Upper lobe of right lung (tissue), 1 donor: ENCODE measurements around the gene HOXB2. TPM values are rescaled to one million over a fixed set of nuclear protein-coding genes. Genes with fewer than 3 reads are reported as not detected.
A peak's percentile ranks its signal among the peaks of the same experiment; 100 is the strongest.

Experiments
- ATAC-seq: fragments of 200-7000 bp; cut with Tn5 transposase; one replicate; pipeline ENCODE4 v1.9.1; 2020; ENCODE audit warnings: mild to moderate bottlenecking, moderate library complexity
- DNase-seq: peaks from one replicate; pipeline ENCODE4 v3.0.0-alpha.2; 2020
- H3K27ac ChIP-seq: fragments of 200-600 bp; one replicate; pipeline ENCODE4 v1.8.0; 2022
- H3K27me3 ChIP-seq: fragments of 200-600 bp; one replicate; pipeline ENCODE4 v1.8.0; 2022; ENCODE audit warnings: mild to moderate bottlenecking
- H3K36me3 ChIP-seq: fragments of 200-600 bp; one replicate; pipeline ENCODE4 v1.8.0; 2022
- H3K4me1 ChIP-seq: fragments of 200-600 bp; one replicate; pipeline ENCODE4 v1.8.0; 2022
- H3K4me3 ChIP-seq: fragments of 200-600 bp; one replicate; pipeline ENCODE4 v1.8.0; 2022; ENCODE audit warnings: mild to moderate bottlenecking
- H3K9me3 ChIP-seq: fragments of 200-600 bp; one replicate; pipeline ENCODE4 v1.8.0; 2022
- CTCF ChIP-seq: fragments of 200-600 bp; IDR thresholded peaks from one replicate; pipeline ENCODE4 v1.8.0; 2022; ENCODE audit warnings: antibody characterized with exemption
- intact Hi-C: fragments of 100-400 bp; cut with DNase I; formaldehyde crosslinking; loops from one replicate; pipeline ENCODE4 v1.11.0; 2022
- long read RNA-seq: library from polyadenylated mRNA; unstranded; transcript quantifications from one replicate; pipeline ENCODE4 v2.0.0, GENCODE V29; 2021
- total RNA-seq: library from RNA; stranded (reverse); fragmentation: NEBNext Ultra II Directional; extraction: Animal tissue kit (Norgen Biotek cat#: 25700); gene quantifications from one replicate; pipeline ENCODE4 v1.2.1, GENCODE V29; 2021
- donor health status: DM: no; HTN: yes; CAD: no; lungs with severe emphysema.

HOXB2 gene
- total RNA-seq: 11.0 TPM
- long read RNA-seq, partial matches to known transcripts: 1 of 9 reads
- long read RNA-seq, other reads (novel, unspliced or antisense): 4 of 9 reads

- Histone ChIP-seq H3K4me1 (peaks cover 8% of the 10 kb centered on the region), H3K27me3 (peaks cover 66% of the 10 kb centered on the region), H3K36me3 (no peaks in the 10 kb centered on the region), H3K9me3 (no peaks in the 10 kb centered on the region), H3K27ac (peak within 1 kb of the TSS; percentile 89), H3K4me3 (peak within 1 kb of the TSS; percentile 62)
- intact Hi-C loops: no loop called here
- no peak for DNase-seq
- ATAC-seq: no peak
- no peak for TF ChIP-seq CTCF
Observed at GRCh38 chr17:48545022-48545375, at the start of gene HOXB2. Gene HOXB2, minus strand, starts transcription at chr17:48545109. Its CDS starts 198 bp downstream, at chr17:48544911.

GRCh38 chr17:48593840-48594537 lies 49.1 kb upstream of the HOXB2 start:
- peaks cover 87% of the 10 kb centered on the region for H3K27me3 ChIP-seq
- no peaks in the 10 kb centered on the region for H3K36me3 ChIP-seq
- ATAC-seq (peak; percentile 76), DNase-seq (peak; percentile 84)
- no peaks in the 10 kb centered on the region for H3K9me3 ChIP-seq
- intact Hi-C loops: loop anchor here (5.0 kb wide), 1 partner anchor 242 kb away; no protein-coding TSS in a partner anchor
- H3K4me1 ChIP-seq: peaks cover 28% of the 10 kb centered on the region
- H3K27ac ChIP-seq: peak overlapping the region; percentile 25
- peak overlapping the region; percentile 55 for H3K4me3 ChIP-seq
- TF ChIP-seq CTCF: peak; percentile 90

- no peak for DNase-seq
- Histone ChIP-seq H3K27ac (peak within 1 kb of the TSS; percentile 85), H3K4me1 (peaks cover 28% of the 10 kb centered on the region), H3K36me3 (no peaks in the 10 kb centered on the region), H3K9me3 (no peaks in the 10 kb centered on the region), H3K4me3 (peak within 1 kb of the TSS; percentile 55), H3K27me3 (peaks cover 80% of the 10 kb centered on the region)
- intact Hi-C loops: loop anchor here (5.0 kb wide), 1 partner anchor 241 kb away; no protein-coding TSS in a partner anchor
- TF ChIP-seq CTCF: no peak
- ATAC-seq: no peak
Observed at GRCh38 chr17:48593126-48593829, 48.4 kb upstream of the HOXB2 start, which contains the start of gene HOXB5. Gene HOXB5, minus strand, starts transcription at chr17:48593779. Its CDS starts 97 bp downstream, at chr17:48593682.

- H3K4me3 ChIP-seq: peak overlapping the region; percentile 55
- H3K36me3 ChIP-seq: no peaks in the 10 kb centered on the region
- H3K9me3 ChIP-seq: no peaks in the 10 kb centered on the region
- DNase-seq (no peak), ATAC-seq (no peak)
- peaks cover 73% of the 10 kb centered on the region for H3K27me3 ChIP-seq
- intact Hi-C loops: loop anchor here (5.0 kb wide), 1 partner anchor 240 kb away; no protein-coding TSS in a partner anchor
- peak overlapping the region; percentile 85 for H3K27ac ChIP-seq
- no peak for TF ChIP-seq CTCF
- H3K4me1 ChIP-seq: peaks cover 33% of the 10 kb centered on the region
Observed at GRCh38 chr17:48592577-48592976, 47.7 kb upstream of the HOXB2 start.

GRCh38 chr17:48592057-48592514 lies 47.2 kb upstream of the HOXB2 start:
- H3K4me3 ChIP-seq: peak overlapping the region; percentile 55
- H3K36me3 ChIP-seq: no peaks in the 10 kb centered on the region
- intact Hi-C loops: loop anchor here (5.0 kb wide), 1 partner anchor 240 kb away; no protein-coding TSS in a partner anchor
- DNase-seq: no peak
- no peaks in the 10 kb centered on the region for H3K9me3 ChIP-seq
- H3K27ac ChIP-seq: peak overlapping the region; percentile 85
- peaks cover 73% of the 10 kb centered on the region for H3K27me3 ChIP-seq
- TF ChIP-seq CTCF: no peak
- no peak for ATAC-seq
- peaks cover 33% of the 10 kb centered on the region for H3K4me1 ChIP-seq
